Esophagus squamous epithelium (tissue), 4 donors: Measurements from ENCODE around the gene MGMT.

Experiments
- CTCF ChIP-seq, 6 experiments: fragments of 450-650 bp in 4 of 6; fragments of 200-600 bp in 2 of 6; sonication (generic) in 2 of 6; IDR thresholded peaks; one replicate each; pipeline ENCODE4 v1.5.1; 2016 to 2019; ENCODE audit warnings: antibody characterized with exemption in 6 of 6, mild to moderate bottlenecking in 4 of 6, moderate library complexity in 4 of 6
- POLR2A ChIP-seq, 4 donors: fragments of 450-650 bp; IDR thresholded peaks; one replicate each; pipeline ENCODE4 v1.6.1; 2017; ENCODE audit warnings: antibody characterized with exemption in 4 of 4, mild to moderate bottlenecking in 4 of 4, moderate library complexity in 3 of 4

GRCh38 chr10:129718548-129719414 is 251.7 kb downstream of the MGMT start:
- no peak for TF ChIP-seq POLR2A (IDR thresholded peaks at IDR 0.05)
- TF ChIP-seq CTCF (IDR thresholded peaks at IDR 0.05), result no peak
